22Rv1 (cell line): ENCODE data around the gene RBM20.

Experiments used
- H3K27ac ChIP-seq: fragments of 450-650 bp; 2 replicates; pipeline ENCODE4 v1.5.1; 2017
- ZFX ChIP-seq: fragments of 450-650 bp; IDR thresholded peaks from 2 replicates; pipeline ENCODE4 v1.6.1; 2017; ENCODE audit warnings: antibody characterized with exemption, borderline replicate concordance
- TF ChIP-seq, protein P1 (sequence below): fragments of 450-650 bp; IDR thresholded peaks from 2 replicates; pipeline ENCODE4 v1.5.1; 2017; ENCODE audit warnings: mild to moderate bottlenecking

RBM20 gene

DNA sequence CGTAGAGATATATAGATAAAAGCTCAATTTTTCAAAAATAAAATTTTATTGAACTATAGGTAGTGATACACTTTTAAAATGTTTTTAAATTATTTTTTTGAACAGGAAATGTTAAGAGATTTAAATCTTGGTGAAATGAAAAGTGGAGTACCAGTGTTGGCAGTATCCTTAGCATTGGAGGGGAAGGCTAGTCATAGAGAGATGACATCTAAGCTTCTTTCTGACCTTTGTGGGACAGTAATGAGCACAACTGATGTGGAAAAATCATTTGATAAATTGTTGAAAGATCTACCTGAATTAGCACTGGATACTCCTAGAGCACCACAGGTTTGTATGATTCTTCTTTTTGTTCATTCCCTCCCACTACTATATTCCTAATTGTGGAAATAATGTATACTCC is 243.4 kb downstream of the RBM20 start:
- TF ChIP-seq, protein P1, sequence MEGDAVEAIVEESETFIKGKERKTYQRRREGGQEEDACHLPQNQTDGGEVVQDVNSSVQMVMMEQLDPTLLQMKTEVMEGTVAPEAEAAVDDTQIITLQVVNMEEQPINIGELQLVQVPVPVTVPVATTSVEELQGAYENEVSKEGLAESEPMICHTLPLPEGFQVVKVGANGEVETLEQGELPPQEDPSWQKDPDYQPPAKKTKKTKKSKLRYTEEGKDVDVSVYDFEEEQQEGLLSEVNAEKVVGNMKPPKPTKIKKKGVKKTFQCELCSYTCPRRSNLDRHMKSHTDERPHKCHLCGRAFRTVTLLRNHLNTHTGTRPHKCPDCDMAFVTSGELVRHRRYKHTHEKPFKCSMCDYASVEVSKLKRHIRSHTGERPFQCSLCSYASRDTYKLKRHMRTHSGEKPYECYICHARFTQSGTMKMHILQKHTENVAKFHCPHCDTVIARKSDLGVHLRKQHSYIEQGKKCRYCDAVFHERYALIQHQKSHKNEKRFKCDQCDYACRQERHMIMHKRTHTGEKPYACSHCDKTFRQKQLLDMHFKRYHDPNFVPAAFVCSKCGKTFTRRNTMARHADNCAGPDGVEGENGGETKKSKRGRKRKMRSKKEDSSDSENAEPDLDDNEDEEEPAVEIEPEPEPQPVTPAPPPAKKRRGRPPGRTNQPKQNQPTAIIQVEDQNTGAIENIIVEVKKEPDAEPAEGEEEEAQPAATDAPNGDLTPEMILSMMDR: no peak
- no peak for TF ChIP-seq ZFX
- H3K27ac ChIP-seq: no peak overlapping the region
